ENCODE results near the gene TET1.
"Not testable (repeated sequence)": the region's sequence is repeated elsewhere in the genome, so short reads cannot be mapped to it uniquely, and the experiment has no call there.

Gene TET1

DNA sequence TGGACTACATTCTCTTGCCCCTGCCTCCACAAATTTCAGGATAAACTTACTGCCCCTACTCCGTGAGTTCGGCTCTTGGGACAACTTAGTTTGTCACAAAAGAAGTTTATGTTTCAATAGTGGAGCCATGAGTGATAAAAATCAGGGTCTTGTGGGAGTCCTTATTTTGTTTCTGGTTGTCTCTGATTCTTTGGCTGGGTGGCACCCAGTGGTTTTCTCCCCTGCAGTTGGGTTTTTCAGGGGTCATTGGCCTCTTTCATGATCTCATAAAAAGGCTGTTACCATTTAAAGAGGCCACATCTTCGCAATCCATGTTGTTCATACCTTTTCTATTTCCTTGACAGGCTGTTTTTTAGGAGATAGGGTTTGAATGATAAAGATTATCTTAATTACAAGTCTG is 5.5 kb downstream of the TET1 start:
- no peak for DNase-seq

DNA sequence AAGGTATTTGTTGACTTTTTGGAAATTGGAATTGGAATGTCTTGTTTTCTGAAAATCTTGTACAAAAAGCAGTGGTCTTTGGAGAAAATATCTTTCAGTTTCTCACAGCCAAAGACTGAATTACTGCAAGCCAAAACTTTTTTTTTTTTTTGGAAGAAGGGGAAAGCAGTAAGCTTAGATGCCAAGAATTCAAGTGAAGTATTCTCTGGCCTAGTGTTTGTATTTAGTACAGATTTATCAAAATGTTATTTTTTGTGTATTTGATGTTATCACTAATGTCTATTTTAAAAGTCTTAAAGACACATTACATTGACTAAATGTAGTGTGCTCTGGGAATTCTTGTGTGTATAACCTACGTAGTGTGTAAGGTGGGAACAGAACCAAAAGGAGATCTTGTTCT is 6.2 kb downstream of the TET1 start:
- DNase-seq, result no peak

DNA sequence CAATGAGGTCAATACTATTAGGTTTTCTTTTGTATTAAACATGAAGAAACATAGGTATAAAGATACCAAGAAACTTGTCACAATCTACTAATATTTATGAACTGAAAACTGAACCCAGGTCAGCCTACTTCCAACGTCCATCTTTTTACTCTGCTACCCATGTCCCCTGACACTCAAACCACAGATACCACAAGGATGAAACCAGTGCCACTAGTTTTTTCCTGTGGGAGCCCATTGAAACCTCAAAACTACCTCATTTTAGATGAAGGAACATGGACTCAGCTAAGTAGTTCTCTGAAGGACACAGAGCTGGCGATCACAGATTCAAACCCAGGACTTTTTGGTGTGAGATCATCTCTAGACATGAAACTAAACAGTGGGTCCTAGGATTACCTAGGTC is 6.8 kb downstream of the TET1 start:
- DNase-seq, result no peak

DNA sequence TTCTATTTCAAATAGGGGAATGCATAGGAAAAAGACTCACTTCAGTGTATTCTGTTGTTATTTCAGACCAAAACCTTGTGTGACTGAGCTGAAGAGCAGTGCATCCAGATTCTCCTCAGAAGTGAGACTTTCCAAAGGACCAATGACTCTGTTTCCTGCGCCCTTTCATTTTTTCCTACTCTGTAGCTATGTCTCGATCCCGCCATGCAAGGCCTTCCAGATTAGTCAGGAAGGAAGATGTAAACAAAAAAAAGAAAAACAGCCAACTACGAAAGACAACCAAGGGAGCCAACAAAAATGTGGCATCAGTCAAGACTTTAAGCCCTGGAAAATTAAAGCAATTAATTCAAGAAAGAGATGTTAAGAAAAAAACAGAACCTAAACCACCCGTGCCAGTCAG is 12.0 kb downstream of the TET1 start:
- DNase-seq, result no peak

DNA sequence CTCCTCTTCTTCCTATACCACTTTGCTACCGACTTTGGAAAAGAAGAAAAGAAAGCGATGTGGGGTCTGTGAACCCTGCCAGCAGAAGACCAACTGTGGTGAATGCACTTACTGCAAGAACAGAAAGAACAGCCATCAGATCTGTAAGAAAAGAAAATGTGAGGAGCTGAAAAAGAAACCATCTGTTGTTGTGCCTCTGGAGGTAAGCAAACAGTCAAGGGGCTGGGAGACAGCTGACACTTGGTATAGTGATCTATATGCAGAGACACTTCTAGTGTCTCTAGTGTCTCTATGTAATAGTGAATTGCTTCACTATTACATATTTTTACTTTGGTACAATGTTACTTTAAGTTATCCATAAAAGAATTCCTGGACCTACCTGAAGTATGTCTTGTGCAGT is 13.9 kb downstream of the TET1 start:
- DNase-seq, result no peak

DNA sequence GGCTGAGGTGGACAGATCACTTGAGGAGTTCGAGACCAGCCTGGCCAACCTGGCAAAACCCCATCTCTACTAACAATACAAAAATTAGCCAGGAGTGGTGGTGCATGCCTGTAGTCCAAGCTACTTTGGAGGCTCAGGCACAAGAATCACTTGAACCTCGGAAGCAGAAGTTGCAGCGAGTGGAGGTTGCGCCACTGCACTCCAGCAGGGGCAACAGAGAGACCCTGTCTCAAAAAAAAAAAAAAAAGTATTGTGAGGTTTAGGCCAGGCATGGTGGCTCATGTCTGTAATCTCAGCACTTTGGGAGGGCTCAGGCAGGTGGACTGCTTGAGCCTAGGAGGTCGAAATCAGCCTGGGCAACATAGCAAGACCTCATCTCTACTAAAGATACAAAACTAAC is 16.0 kb downstream of the TET1 start:
- no peak for DNase-seq

DNA sequence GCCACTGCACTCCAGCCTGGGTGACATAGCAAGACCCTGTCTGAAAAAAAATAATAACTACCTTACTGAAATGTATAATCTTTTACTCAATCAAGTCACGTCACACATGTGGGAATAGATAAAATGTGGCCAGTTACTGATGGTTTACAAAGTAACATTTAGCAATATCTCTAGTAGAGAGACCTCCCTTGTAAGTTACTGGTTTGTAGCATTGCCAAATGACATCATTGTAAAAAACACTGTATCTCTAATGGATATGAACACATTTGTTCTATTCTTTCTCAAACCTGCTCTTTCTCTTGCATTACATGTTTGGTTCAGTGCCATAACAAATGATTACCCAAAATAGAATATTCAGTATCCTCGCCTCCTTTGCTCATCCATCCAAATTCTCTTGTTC is 18.8 kb downstream of the TET1 start:
- DNase-seq, result no peak

DNA sequence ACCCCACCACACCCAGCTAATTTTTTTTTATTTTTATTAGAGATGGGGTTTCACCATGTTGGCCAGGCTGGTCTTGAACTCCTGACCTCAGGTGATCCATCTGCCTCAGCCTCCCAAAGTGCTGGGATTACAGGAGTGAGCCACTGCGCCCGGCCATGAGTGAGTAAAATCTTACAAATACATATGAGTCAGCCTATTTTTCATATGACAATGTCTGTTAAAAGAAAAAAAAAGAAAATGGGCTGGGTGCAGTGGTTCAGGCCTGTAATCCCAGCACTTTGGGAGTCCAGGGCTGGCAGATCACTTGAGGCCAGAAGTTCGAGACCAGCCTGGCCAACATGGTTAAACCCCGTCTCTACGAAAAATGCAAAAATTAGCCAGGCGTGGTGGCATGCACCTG is 24.1 kb downstream of the TET1 start:
- not testable (repeated sequence) for DNase-seq

DNA sequence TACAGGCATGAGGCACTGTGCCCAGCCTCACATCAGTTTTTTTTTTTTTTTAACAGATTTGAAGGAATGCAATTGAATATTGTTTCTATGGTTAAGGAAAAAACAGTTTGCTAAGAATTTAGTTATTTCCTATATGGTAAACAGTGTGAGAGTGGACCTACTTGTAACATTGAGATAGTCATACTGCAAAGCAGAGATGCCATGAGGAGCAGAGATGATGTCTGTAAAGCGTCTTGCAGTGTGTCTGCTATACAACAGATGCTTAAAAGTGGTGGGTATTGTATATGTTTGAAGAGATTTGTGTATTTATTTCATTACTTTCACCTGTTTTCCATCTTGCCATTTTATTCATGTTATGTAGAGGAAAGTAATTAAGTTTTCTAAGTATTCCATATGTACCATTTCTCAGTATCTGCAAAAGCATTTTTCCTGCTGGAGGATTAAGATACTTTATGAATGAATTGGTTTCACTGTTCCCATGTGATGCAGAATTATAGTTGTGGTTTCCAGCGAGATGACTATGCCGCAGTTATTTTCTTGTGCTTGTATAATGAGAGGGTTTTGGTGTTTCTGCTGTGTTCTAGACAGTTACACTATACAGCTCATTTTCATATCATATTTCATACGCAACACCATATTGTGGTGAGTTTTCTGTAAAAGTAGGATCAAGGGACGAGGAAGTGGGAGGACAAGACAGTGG is 26.6 kb downstream of the TET1 start:
- DNase-seq, result no peak

DNA sequence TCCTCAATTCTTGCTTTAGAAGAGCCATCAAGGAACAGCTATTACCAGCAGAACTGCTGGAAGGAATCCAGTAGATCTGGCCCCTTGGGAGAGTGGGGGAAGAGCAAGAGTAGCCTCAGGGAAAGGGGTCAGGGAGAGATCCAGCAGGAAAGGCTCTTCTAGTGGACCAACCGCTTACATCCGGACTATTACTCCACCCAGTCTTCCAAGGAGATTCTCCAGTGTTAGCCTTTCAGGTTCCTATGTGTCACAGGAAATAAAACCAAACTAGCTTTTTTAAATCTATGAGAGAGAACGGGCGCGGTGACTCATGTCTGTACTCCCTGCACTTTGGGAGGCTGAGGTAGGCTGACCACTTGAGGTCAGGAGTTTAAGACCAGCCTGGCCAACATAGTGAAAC is 34.3 kb downstream of the TET1 start:
- no peak for DNase-seq

DNA sequence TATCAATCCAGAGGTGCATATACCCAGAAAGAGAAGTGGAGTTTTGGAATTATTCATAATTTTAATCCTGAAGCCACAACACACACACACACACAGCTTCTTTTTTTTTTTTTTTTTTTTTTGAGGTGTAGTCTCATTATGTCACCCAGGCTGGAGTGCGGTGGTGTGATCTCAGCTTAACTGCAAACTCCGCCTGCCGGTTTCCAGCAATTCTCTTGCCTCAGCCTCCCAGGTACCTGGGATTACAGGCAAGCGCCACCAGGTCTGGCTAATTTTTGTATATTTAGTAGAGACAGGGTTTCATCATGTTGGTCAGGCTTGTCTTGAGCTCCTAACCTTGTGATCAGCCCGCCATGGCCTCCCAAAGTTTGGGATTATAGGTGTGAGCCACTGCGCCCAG is 35.4 kb downstream of the TET1 start:
- DNase-seq, result no peak

DNA sequence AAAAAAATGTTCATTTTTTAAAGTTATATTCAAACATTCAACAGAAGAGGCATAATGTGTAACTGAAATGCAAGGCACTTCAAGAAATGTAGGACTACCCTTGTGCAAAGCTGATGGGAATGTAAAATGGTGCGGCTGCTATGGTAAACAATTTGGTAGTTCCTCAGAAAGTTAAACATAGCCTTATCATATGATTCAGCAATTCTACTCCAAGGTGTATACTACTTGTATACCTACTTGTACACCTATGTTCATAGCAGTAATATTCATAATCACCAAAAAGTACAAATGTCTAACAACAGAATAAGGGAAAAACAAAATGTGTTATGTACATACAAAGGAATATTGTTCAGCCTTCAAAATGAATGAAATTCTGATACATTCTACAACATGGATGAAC is 37.3 kb downstream of the TET1 start:
- no peak for DNase-seq

DNA sequence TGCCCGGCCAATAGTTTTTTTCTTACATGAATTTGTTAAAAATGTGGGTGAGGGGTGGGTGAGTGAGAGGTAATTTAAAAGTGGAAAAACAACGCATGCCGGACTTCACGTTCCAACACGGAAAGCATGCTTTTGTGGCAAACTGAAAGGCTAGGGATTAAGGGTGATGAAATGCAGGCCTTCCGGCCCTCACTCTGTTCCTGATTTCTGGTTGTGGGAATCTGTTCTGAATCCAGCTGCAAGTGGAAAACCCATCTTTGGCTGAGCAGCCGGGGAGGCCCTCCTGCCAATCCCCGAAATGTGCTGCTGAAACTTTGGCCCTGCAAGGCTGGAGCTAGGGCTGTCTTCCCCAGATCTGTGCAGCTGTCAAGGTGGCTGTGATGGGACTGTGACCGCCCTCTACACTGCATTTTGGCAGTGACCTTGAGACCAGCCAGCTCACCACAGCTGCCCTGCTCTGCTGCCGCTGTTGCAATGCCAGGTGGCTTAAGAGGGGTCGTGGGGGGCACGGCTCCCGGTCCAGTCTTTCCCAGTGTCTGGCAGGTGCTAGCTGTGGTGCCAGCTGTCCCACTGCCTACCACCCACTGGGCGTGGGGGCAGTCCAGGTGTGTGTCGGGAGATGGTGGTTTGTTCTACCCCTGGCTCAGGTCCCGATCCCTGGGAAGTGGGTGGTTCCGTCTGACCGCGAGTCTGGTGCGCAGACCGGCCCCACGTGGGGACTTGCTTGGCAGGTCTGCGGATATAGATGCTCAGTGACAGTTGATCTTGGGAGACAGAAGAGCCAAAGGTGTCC is 39.0 kb downstream of the TET1 start:
- DNase-seq, result no peak

DNA sequence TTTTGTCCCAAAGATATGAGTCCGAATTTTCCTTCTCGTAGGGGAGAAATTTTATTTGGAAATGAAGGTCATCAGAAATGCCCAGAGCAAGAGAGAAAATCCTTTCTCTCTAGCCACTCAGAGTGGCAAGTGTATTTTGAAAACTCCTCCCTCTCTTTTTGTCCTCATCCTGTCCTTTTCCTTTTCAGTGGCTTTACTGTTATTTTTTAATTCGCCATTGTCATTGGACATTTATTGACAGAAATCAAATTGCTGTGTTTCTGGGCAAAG is 39.6 kb downstream of the TET1 start:
- DNase-seq, result no peak

DNA sequence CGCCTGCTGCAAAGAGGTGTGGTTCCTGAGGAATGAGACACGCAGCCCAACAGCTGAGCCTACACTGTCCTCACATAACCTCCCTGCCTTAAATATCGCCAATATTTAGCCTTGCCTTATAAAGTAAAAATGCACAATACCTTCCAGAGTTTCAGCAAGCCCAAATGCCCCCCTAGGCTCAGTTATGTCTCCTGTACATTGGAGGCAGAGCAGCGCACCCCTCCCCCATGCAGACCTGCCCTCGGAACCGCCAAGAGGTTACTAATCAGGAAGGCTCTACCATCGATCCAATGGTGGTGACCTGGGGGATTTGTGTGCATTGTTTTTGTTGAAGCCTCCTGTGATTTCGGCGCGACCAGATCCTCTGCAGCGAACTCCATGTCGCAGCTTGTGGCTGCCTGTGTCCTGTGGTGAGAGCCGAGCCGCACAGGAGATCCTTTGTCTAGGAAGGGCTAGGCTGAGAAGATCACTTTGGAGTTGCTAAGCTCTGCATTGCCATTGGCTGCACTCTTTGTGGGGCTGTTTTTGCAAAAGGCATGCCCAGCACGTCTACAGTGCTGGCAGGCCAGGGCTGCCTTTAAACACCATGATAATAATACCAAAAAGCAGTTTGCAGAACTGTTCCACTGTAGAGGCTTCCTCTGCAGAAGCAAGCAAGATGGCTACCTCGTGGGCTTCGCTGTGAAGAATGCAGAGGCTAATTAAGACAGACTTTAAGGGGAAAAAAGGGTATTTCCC is 40.1 kb downstream of the TET1 start:
- peak; percentile 52 for DNase-seq

DNA sequence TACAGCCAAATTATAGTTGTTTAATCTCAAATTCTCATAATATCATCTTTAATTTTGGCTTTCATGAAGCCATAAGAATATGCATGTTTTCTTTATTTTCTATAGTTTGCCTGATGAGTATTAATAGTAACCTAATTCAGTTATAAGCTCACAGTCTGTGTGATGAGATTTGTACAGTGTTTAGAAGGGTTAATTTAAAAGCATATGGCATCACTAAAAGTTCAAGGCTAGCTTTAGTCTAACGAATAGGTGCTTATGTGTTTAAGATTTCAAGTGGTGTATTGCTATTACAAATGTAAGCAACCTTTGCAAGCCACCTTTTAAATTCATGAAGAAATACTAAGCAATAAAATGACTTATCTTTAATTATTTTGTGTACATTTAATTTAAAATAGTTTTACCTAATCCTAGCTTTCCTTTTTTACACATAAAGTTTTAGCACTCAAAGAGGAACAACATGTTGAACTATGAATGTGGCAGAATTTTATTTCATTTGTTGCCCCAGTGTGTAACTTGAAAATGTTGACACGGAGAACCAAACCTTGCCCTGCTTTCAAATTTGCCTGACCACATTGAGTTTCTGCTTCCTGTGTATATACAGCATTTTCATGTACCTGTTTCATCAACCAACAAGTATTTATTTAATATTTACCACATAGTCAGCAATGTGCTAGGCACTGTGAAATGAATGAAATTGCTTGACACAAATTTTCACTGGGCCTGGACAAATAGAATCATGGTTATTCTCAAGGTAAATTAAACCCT is 41.5 kb downstream of the TET1 start:
- no peak for DNase-seq

DNA sequence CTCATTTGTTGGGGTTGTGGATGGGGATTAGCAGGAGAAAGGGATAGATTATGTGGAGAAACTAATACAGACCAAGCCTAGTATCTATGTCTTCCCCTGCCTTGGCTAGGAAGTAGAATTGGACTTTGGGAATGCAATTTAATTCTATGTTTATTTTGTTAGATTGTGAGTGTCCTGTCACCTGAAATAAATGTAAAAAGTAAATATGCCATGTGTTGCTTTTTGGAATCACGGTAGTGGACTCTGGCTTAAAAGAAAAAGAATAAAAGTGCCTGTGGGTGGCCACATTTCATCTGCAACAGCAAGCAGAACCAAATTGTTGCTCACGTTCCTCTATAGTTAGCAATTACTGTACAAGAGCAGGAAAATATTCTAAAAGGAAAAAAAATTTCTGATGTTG is 42.3 kb downstream of the TET1 start:
- DNase-seq, result no peak

DNA sequence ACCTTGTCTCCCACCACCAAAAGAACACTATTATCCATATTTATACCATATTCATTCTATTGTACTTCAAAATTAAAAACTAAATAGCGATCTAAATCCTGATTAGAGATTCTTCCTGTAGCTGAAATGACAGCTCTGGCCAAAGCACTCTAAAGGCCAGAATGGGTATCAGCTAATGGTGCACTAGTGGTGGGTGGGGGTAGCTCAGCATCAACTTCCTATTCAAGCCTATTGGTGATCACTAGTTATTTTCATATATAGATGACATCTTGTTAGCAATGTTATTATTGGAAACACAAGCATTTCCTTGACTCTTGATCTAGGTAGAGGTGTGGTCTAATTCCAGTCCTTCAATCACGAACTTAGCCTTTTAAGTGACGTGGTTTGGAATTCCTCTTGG is 43.6 kb downstream of the TET1 start:
- DNase-seq, result no peak

DNA sequence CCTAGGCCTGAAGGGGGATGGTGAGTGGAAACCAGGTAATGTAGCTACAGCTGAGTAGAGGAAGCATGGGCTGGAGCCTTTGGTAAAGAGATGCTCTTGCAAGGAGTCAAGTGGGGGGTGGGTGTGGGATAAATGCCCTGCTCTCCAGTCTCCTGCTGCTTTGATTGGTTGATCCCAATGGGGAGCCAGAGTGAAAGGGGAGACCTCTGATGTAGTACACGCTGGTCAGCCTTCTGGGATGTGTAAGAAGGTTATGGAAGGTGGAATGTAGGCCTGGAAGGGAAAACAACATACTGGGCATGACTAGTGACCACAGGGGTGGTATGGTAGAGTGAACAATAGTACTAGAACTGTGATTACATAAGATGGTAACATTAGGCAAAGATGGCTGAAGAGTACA is 44.3 kb downstream of the TET1 start:
- DNase-seq, result no peak

DNA sequence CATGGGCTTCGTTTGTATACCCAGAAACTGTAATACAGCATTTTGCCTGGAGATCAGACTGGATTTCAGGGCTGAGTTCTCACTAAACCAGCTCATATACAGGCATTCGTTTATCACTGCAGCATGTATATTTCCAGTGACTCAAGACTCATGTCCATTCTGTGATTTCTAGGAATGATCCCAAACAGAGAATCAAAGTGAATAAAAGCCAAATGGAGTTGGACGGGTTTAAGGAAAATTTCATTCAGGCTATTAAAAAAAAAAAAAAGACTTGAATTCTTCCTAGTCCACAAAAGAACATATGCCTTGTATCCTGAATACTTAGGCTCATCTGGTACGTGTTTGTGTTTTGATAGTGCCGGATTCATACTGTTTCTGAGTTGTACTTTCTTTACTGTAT is 46.8 kb downstream of the TET1 start:
- no peak for DNase-seq

DNA sequence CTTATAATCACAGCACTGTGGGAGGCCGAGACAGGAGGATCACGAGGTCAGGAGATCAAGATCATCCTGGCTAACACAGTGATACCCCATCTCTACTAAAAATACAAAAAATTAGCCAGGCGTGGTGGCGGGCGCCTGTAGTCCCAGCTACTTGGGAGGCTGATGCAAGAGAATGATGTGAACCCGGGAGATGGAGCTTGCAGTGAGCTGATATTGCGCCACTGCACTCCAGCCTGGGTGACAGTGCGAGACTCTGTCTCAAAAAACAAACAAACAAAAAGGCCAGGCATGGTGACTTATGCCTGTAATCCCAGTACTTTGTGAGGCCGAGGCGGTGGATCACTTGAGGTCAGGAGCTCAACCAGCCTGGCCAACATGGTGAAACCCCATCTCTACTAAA is 49.9 kb downstream of the TET1 start:
- DNase-seq, result not testable (repeated sequence)

DNA sequence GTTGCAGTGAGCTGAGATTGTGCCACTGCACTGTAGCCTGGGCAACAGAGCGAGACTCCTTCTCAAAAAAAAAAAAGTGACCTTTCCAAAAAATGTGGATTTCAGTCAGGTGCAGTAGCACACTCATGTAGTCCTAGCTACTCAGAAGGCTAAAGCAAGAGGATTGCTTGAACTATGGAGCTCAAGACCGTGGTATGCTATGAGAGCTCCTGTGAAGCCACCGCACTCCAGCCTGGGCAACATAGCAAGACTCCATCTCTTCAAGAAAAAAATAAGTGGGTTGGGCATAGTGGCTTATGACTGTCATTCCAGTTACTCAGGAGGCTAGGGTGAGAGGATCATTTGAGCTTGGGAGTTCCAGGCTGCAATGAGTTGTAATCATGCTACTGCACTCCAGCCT is 51.1 kb downstream of the TET1 start:
- DNase-seq, result no peak

DNA sequence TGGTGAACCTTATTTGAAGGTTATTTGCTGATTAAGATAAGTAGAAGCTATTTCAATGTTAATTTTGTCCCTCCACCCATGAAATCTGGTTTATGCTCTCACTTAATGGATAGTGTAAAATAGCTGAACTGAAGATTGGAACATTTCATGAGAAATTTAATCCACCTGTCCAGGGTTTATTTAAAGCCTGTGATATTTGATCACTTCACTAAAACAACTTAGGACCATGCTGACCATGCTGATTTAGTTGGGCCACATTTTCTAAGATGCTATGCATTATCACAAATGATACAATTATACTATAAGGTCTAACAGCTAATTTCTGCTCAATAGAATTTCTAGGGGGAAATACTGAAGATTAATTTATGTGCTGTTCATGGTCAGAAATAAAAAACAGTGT is 53.8 kb downstream of the TET1 start:
- DNase-seq, result not testable (repeated sequence)

DNA sequence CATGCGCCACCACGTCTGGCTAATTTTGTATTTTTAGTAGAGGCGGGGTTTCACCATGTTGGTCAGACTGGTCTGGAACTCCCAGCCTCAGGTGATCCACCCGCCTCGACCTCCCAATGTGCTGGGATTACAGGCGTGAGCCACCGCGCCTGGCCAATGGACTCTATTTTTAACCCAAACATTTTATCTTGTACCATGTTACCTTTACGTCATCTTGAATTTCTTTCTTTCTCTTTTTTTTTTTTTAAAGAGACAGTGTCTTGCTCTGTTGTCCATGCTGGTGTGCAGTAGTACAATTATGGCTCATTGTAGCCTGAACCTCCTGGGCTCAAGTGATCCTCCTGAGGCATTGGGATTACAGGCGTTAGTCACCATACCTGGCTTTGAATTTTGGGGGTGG is 57.6 kb downstream of the TET1 start:
- DNase-seq, result not testable (repeated sequence)

Measured in NCI-H524 treated with DMSO at 0.1 percent for 48 hours (cell line).